ENCODE data around the gene PALLD. TPM values are rescaled to one million over a fixed set of nuclear protein-coding genes. Genes with fewer than 3 reads are reported as not detected.

The PALLD gene
- total RNA-seq, 1 experiment from 2014 or later, result 9.0 TPM

DNA sequence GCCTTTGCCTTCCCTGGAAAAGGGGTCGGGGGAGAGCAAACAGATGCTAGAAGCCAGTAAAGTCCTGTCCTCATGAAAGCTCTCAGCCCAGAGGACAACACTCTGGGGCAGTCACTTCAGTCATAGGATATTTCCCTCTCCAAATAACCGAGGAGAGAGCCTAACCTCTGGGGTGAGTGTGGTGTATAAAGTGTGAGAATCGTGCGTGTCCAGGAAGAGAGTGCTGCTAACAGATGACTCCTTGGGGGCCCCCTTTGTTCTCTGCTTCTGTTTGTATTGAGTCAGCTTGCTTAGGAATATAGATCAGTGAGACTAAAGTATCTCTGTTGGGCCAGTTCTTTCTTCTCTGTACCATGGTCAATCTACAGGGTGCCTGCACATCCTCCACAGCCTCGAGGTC, 247.2 kb downstream of the PALLD start:
- Histone ChIP-seq H3K36me3 (replicated peaks; ENCODE audit: control insufficient read depth, insufficient read depth, low read length) (no peaks in the 10 kb centered on the region), H3K27me3 (ENCODE audit: control insufficient read depth, insufficient read depth, low read length) (no peaks in the 10 kb centered on the region), H3K4me3 (ENCODE audit: insufficient read depth, low read depth, low read length) (no peak overlapping the region)
- DNase-seq, result no peak

DNA sequence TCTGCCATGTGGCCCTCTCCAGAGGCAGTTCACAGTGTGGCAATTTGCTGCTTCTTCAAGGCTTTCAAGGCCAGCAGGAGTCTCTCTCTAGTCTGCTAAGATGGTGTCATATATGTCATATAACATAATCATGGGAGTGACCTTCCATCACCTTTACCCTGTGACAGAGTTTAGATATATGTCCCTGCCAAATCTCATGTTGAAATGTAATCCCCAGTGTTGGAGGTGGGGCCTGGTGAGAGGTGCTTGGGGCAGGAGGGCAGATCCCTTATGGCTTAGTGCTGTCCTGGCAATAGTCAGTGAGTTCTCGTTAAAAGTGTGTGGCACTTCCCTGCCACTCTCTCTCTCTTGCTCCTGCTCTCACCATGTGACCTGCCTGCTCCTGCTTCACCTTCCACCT, 252.0 kb downstream of the PALLD start:
- no peaks in the 10 kb centered on the region for H3K36me3 ChIP-seq (replicated peaks; ENCODE audit: control insufficient read depth, insufficient read depth, low read length)
- no peaks in the 10 kb centered on the region for H3K27me3 ChIP-seq (ENCODE audit: control insufficient read depth, insufficient read depth, low read length)
- no peak for DNase-seq
- no peak overlapping the region for H3K4me3 ChIP-seq (ENCODE audit: insufficient read depth, low read depth, low read length)

DNA sequence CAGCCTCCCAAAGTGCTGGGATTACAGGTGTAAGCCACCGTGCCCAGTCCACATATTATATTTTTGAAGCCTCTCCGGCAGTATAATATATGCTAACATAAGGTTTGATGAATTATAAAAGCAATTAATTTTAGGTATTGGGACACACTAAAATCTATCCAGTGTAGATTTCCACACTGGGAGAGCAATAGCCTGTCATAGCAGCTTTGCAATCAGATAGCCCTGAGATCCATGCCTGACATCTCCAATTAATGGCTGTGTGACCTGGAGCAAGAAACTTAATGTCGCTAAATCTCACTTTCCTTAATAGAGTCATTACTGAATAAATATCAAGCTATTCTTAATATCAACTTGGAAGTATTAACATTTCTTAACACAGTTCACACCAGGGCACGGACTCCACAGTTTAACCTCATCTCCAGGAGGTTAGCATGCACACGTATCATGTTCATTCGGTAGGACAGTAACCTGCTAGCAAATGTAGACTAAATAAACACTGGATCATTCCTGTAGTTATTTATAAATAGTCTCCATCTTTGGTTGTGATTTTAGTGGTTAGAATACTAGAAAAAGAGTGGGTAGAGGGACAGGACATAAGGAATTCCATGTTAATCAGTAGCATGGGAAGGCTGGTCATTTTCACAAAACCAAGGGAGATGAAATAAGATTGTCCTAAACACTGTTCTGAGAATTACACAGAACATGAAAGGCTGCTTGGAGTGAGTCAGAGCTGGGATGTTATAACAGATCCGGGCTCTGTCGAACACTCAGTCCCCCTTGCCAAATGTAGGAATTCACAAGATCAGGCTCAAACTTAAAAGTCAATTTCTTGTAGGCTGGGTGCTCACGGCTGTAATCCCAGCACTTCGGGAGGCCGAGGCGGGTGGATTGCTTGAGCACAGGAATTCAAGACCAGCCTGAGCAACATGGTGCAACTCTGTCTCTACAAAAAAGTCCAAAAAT, 254.7 kb downstream of the PALLD start:
- DNase-seq, result no peak
- H3K4me3 ChIP-seq (ENCODE audit: insufficient read depth, low read depth, low read length), result no peak overlapping the region
- H3K36me3 ChIP-seq (replicated peaks; ENCODE audit: control insufficient read depth, insufficient read depth, low read length), result no peaks in the 10 kb centered on the region
- H3K27me3 ChIP-seq (ENCODE audit: control insufficient read depth, insufficient read depth, low read length), result no peaks in the 10 kb centered on the region

DNA sequence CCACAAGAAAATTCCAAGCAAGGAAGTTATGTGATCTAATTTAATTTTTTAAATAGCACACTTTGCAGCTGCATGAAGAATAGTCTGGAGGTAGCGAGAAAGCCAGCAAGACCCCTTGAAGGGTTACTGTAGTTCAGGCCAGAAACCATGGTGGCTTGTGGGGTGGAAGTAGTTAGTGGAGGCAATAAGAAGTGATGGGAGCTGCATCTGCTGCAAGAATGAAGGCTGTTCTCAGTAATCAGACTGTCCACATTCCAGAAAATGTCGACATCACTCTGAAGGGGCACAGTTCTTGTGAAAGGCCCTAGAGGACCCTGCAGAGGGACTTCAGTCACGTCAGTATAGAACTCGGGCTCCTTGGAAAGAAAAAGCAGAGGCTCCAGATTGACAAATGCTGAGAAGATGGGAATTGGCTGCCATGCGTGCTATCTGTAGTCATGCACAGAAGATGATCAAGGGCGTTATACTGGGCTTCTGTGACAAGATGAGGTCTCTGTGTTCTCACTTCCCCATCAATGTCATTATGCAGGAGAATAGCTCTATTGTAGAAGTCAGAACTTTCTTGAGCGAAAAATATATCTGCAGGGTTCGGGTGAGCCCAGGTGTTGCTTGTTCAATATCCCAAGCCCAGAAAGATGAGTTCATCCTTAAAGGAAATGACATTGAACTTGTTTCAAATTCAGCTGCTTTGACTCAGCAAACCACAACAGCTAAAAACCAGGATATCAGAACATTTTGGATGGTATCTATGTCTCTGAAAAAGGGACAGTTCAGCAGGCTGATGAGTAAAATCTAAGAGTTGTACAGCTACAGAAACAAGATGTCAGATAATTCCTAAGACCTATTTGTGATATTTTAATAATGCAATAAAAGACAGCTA, 259.0 kb downstream of the PALLD start:
- DNase-seq, result no peak
- Histone ChIP-seq H3K36me3 (replicated peaks; ENCODE audit: control insufficient read depth, insufficient read depth, low read length) (no peaks in the 10 kb centered on the region), H3K27me3 (ENCODE audit: control insufficient read depth, insufficient read depth, low read length) (no peaks in the 10 kb centered on the region), H3K4me3 (ENCODE audit: insufficient read depth, low read depth, low read length) (no peak overlapping the region)

DNA sequence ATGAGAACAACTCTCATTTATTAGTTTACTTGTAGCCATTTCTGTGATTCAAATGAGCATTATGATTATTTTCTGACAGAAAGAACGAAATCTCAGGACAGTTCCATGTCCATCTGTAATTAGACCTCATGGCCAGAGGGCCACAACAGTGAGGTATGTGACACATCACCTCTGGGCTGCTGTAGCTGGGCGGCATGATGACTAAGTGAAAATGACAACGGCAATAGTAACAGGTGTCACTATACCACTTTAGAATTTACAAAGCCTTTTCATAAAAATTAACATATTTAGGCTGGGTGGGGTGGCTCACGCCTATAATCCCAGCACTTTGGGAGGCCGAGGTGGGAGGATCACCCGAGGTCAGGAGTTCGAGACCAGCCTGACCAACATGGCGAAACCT, 260.6 kb downstream of the PALLD start:
- no peak overlapping the region for H3K4me3 ChIP-seq (ENCODE audit: insufficient read depth, low read depth, low read length)
- H3K27me3 ChIP-seq (ENCODE audit: control insufficient read depth, insufficient read depth, low read length), result no peaks in the 10 kb centered on the region
- no peak for DNase-seq
- H3K36me3 ChIP-seq (replicated peaks; ENCODE audit: control insufficient read depth, insufficient read depth, low read length), result no peaks in the 10 kb centered on the region

DNA sequence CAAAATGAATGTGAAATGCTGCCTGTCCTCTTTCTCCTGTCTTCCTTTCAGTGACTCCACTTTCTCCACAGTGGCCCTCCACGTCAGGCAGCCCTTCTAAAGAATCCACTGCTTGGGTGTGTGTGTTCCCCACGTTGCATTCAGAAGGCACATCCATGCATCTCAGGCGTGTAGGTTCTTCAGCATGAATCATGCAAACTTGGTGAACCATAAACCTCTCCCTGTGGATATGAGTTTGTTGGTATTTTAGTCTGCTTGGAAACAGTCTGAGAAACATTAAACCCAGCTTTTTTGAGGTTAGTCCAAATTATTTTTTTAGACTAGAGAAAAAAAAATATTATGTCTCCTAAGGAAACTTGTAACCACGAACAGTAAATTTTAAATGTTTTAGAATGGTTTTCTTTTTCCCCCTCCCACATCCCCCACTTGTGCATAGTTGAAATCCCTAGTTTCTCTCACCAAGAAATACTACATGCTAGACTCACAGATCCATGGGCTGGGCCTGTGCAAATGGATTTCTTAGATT, 261.6 kb downstream of the PALLD start:
- Histone ChIP-seq H3K27me3 (ENCODE audit: control insufficient read depth, insufficient read depth, low read length) (no peaks in the 10 kb centered on the region), H3K4me3 (ENCODE audit: insufficient read depth, low read depth, low read length) (no peak overlapping the region), H3K36me3 (replicated peaks; ENCODE audit: control insufficient read depth, insufficient read depth, low read length) (no peaks in the 10 kb centered on the region)
- DNase-seq, result no peak

DNA sequence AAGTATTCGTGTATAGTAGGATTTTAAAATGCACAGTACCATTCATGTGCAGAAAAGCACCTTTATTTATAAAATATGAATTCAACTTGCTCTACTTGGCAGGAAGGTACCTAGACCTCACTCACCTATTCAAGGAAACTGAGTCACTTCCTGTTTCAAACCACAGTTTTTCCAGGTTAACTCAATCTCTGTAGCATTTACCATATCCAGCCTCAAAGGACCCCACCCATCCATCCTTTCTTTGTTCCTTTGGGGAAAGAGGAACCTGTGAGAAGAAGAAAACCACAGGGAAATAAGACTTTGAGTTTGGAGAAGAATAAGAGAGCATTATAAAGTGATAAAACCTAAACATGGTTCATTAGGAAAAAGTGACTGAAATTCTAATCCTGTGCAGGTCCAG, 262.5 kb downstream of the PALLD start:
- H3K4me3 ChIP-seq (ENCODE audit: insufficient read depth, low read depth, low read length), result no peak overlapping the region
- H3K27me3 ChIP-seq (ENCODE audit: control insufficient read depth, insufficient read depth, low read length), result no peaks in the 10 kb centered on the region
- DNase-seq, result no peak
- no peaks in the 10 kb centered on the region for H3K36me3 ChIP-seq (replicated peaks; ENCODE audit: control insufficient read depth, insufficient read depth, low read length)

DNA sequence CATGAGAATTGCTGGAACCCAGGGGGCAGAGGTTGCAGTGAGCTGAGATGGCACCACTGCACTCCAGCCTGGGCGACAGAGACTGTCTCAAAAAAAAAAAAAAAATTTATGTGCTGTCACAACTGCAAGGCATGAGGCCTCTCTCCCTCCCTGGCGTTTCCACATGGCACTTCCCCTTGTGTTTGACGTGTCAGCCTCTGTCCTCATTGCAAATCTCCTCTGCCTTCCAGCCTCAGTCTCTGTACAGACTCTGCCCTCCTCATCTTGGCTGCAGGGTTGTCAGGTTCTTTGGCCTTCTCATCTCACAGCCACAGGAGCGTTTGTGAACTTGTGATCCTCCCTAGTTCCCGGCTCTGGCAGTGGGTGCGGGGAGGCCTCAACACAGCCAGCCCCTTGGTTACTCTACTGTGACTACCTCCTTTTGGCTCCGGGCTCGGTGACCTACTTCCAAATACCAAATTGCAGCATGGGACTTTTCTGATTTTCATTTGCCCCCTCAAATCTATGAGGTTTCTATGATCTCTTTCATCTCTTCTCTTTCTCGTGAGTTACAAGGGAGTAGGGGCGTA, 263.2 kb downstream of the PALLD start:
- no peak for DNase-seq
- Histone ChIP-seq H3K27me3 (ENCODE audit: control insufficient read depth, insufficient read depth, low read length) (no peaks in the 10 kb centered on the region), H3K36me3 (replicated peaks; ENCODE audit: control insufficient read depth, insufficient read depth, low read length) (no peaks in the 10 kb centered on the region), H3K4me3 (ENCODE audit: insufficient read depth, low read depth, low read length) (no peak overlapping the region)

DNA sequence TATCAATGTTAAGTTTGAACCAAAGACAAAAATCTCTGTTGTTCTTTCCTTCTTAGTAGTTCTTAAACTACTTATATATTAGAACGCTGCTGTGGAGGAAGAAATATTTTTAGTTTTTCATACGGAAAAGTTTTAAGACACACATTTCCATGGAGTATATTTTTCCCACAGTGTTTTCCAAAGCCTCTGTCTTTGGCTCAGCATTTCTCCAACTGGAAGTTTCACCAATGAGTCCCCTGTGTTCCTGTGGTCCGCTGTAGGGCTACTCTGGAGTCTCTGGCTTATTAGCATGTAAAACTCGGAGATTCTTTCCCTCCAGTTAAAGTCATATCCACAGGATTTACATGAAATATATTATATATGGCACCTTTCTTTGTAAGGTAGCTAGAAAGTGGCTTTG, 264.2 kb downstream of the PALLD start:
- Histone ChIP-seq H3K36me3 (replicated peaks; ENCODE audit: control insufficient read depth, insufficient read depth, low read length) (no peaks in the 10 kb centered on the region), H3K4me3 (ENCODE audit: insufficient read depth, low read depth, low read length) (no peak overlapping the region), H3K27me3 (ENCODE audit: control insufficient read depth, insufficient read depth, low read length) (no peaks in the 10 kb centered on the region)
- no peak for DNase-seq

DNA sequence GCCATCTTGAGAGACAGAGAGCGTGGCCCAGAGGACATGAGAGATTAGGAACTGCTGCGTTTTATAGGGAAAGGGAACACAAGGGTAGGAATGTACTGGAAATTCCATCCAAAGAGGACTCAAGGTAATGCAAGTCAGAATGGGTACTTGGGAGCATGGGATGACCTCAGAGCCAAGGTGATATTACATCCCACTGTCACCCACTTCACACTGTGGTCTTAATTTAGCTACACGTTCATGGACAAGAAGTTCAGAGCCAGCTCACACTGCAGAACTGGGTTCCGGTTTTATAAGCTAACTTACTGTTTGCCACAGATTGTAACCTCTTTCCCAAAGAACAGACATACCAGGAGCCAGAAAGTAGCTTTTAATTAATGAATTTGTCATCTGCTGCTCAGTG, 268.5 kb downstream of the PALLD start:
- Histone ChIP-seq H3K27me3 (ENCODE audit: control insufficient read depth, insufficient read depth, low read length) (no peaks in the 10 kb centered on the region), H3K4me3 (ENCODE audit: insufficient read depth, low read depth, low read length) (no peak overlapping the region), H3K36me3 (replicated peaks; ENCODE audit: control insufficient read depth, insufficient read depth, low read length) (no peaks in the 10 kb centered on the region)
- no peak for DNase-seq

DNA sequence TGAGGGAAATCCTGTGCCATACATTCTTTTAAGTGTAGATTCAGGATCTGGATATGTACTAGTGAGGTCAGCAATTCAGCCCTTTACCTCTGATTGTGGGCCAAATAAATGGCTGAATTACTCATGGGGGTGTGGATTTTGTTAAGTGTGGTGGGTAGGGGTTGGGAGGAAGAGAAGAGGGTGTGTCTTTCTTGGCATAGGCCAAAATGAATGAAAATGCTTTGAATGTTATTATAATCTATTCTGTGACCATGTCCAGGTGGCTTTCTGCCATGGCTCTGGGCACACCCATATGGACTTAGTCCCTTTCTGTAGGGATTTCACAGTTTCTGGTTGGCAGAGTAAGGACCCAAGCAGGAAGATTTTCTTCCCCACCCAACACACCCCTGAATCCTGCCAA, 268.9 kb downstream of the PALLD start:
- no peak for DNase-seq
- Histone ChIP-seq H3K36me3 (replicated peaks; ENCODE audit: control insufficient read depth, insufficient read depth, low read length) (no peaks in the 10 kb centered on the region), H3K27me3 (ENCODE audit: control insufficient read depth, insufficient read depth, low read length) (no peaks in the 10 kb centered on the region), H3K4me3 (ENCODE audit: insufficient read depth, low read depth, low read length) (no peak overlapping the region)

DNA sequence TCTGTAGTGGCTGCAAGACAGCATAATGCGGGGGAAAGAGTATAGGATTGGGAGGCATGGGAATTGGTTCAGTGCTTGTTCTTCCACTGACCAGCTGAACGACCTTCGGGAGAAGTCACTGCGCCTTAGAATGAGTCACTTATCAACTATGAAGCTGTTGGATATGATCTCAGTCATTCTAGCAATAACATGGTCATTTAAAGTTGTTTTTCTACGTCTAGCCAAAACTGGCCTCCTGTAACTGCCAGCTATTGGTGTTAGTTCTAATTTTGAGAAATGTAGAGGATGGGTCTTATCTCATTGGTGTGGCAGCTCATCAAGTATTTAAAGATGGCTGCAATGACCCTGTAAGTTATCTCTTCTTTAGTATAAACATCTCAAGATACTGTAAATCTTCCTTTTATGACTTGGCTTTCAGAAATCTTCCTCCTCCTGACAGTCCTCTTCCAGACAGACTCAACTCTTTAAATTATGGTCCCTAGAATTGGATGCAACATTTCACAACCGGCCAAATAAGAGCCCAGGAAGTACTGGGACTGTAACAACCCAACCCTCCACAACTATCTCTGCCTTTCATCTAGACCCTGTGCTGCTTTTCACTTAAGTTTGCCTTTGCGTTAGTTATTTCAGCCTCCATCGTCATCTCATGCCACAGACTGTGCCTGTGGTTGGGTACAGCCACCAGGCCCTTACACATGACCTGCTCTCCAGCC, 269.9 kb downstream of the PALLD start:
- H3K27me3 ChIP-seq (ENCODE audit: control insufficient read depth, insufficient read depth, low read length), result no peaks in the 10 kb centered on the region
- no peak overlapping the region for H3K4me3 ChIP-seq (ENCODE audit: insufficient read depth, low read depth, low read length)
- DNase-seq, result no peak
- H3K36me3 ChIP-seq (replicated peaks; ENCODE audit: control insufficient read depth, insufficient read depth, low read length), result no peaks in the 10 kb centered on the region

DNA sequence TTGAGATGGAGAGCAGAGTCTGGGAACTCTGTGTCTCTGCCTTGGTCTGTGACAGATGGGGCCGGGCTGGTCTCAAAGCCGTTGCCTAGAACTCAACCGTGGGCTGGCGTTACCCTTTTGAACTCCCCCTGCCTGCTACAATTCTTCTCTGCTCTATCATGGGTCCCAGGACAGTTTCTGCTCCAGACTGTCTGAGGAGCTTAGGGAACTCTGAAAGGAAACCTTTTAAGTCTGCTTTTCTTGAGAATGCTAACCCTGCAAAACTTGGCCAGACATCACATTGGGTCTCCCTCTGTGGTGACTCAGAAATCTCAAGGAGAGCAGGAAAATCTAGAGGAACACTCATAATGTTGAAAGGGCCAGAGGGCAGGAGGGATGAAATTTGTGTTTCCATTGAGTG, 272.6 kb downstream of the PALLD start:
- Histone ChIP-seq H3K4me3 (ENCODE audit: insufficient read depth, low read depth, low read length) (no peak overlapping the region), H3K27me3 (ENCODE audit: control insufficient read depth, insufficient read depth, low read length) (no peaks in the 10 kb centered on the region), H3K36me3 (replicated peaks; ENCODE audit: control insufficient read depth, insufficient read depth, low read length) (no peaks in the 10 kb centered on the region)
- DNase-seq, result no peak

DNA sequence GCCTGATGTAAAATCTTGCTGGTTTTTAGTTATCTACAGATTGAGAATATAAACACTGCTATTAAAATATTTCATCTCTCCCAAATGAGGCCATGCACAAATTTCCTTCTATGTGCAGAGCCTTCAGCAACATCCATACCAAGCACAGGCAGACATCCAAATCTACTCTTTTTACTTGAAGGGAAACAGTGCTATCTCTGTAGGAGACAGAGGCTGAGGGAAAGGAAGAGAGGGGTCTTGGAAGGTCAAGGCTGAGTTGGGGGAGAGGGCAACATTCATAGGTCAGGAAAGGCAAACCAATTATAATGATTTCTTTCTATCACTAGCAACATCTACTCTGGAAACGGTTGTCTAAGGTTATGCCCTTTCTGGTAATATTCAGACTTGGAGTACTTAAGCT, 273.0 kb downstream of the PALLD start:
- Histone ChIP-seq H3K36me3 (replicated peaks; ENCODE audit: control insufficient read depth, insufficient read depth, low read length) (no peaks in the 10 kb centered on the region), H3K27me3 (ENCODE audit: control insufficient read depth, insufficient read depth, low read length) (no peaks in the 10 kb centered on the region), H3K4me3 (ENCODE audit: insufficient read depth, low read depth, low read length) (no peak overlapping the region)
- DNase-seq, result no peak

Data from H7 (cell line).